Stimulated activated CD4-positive, alpha-beta T cell treated with anti-CD3 and anti-CD28 coated beads, Interleukin-1b, Interleukin-23, amount 100 ng/mL, for 24 hours (primary cell): Measurements from ENCODE around the gene RNF130.

Experiments used
- DNase-seq, 4 experiments: peaks; one replicate each; pipeline ENCODE4 v3.0.0-alpha.2; 2020; ENCODE audit warnings: low read depth in 4 of 4, low spot score in 1 of 4

RNF130 gene

DNA sequence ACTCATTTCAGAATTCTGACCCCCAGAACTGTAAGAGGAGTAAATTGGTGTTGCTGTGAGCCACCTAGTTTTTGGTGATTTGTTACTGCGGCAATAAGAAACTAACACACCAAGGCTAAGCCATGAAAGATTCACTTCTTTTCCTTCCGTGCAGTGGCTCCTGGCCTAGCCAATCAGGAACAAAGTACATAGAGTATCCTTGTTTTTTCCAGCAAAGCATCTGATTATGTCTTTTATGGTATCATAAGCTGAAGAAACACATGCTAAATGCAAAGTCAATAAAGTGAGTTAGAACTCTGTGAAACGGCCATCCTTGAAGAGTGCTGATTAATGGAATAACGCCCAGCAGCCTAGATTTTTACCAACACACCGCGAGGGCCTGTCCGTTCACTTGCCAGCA is 11.4 kb downstream of the RNF130 start:
- no peak for DNase-seq

DNA sequence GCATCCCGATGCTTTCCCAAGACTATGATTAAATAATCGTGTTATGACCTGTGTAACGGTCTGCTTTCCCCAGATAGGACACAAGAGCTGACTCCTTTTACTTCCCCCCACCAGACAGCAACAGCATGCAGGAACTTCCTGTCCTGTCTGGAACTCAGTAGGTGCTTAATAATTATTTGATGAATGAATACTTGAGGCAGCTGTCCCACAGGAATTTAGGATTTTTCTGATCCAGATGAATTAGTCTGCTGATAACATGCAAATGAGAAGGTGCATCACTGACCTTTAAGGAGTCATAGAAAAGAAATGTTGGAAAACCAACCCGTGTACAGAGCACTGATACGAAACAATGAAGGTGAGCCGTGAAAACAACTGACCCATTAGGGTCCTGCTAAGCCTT is 12.2 kb downstream of the RNF130 start:
- no peak for DNase-seq

DNA sequence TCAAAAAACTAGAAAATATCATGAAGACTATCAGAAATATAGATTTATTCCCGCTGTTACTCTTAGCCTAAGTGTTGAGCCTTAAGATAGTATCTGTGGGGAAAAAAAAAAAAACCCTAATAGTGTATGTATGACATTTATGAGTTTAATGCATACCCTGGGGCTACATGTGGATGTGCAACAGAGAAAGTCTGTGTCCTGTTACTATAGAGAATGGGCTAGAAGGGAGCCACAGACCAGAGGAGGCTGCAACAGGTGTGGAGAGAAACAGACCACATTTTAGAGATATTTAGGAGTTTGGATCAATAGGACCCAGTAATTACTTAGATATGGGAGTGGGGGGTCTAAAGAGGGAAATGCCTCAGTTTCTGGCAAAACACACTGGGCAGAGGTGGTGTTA is 15.4 kb downstream of the RNF130 start:
- DNase-seq: no peak

DNA sequence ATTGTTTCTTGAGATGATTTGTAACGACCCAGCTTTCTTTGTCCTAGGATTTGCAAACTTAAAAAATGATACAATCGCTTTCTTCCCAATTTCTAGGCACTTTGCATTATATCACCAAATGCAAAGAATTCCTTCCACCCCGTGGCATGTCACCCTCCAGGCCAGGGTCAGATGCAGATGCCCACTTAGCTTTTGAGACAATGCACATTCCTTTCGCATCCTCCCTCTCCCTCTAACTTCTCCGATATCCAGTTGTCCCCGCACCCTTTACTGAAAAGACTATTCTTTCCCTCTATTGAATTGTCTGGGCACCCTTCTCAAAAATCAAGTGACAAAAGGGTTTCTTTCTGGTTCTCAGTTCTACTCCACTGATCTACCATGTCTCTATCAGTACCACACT is 17.3 kb downstream of the RNF130 start:
- DNase-seq: no peak

DNA sequence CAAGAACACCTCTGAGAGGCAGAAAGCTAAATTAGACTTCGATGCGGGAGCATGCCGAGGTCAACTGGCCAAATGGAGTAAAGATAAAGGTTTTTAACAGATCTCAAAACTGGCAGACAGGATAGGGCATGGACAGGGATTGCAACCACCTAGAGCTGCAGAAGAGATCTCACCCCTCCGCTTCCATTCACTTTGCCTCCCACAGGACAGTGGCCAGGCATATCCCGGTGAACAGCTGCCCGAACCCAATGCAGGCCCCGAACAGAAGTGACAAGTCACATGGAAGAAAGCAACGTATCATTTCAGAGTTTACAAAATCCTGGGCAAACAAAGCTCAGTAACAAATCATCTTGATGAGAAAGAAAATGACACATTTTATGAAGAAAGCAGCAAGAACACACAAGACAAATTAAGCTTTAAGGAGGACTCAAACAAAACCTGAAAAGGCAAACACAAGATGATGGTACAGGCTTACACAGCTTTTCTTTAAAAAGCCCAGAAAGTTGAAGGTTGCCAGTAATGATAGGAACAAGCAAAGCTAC is 18.4 kb downstream of the RNF130 start:
- no peak for DNase-seq

DNA sequence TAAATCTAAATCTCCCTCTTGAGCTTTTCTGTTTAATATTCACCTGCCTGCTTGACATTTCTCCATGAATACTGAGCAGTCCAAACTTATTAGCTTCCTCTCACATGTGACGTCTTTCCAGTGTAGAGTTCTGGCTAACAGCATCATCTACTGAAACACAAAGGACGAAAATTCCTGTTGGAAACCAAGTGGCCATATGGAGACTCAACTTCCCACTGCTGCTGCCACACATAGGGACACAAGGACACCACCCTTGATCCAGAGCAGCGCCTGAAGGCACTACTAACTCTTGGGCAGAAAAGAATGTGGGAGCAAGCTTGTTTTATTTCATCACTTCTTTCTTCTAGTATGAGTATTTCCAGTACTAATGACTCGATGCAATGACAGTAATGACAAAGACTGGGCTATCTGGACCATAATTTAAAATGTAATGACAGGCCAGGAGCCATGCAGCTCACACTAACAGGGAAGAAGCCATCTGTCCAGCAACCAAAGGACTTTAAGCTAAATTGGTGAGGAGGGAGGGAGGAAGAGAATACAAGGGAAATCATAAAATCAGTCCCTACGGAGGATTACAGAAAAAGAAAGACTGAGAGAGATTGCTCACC is 19.2 kb downstream of the RNF130 start:
- DNase-seq: no peak

DNA sequence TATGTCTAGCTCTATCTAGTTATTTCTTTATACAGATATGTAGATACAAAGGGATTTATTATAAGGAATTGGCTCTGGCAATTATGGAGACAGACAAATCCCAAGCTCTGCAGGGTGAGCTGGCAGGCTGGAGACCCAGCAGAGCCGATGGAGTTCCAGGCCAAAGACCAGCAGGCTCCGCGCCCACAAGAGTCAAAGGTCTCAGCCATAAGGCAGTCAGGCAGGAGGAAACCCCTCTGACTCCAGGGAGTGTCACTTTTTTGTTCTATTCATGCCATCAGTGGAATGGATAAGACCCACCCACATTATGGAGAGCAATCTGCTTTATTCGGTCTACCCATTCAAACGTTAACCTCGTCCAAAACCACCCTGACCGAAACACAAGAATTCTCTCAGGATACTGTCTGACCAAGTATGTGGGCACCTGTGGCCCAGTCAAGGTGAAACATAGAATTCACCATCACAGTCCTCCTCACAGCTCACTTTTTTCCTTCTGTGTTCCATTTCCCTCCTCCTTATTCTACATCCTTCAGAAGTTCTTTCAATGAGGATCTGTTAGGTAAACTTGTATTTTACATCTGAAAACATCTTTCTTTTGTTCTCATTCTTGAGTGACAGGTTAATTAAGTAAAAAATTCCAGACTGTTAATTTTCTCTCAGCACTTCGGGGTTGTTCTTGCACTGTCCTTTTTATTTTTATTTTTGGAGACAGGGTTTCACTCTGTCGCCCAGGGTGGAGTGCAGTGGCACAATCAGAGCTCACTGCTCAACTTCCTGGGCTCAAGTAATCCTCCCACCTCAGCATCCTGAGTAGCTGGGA is 21.2 kb downstream of the RNF130 start:
- no peak for DNase-seq

DNA sequence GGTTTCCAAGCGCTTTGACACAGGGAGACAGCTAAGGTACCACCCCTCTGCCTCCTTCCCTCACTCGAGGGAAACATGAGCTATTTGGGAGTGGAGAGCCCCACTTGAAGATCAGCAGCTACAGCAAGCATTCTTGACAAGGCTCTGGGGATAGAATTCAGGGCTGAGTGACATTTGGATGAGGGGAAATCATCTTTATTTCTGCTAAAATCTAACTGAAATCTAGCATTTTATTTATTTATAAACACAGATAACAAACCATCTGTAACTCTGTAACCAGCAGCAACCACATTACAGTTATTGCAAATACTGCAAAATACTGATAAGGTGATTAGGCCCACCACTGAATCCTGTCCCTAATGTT is 22.4 kb downstream of the RNF130 start:
- no peak for DNase-seq

DNA sequence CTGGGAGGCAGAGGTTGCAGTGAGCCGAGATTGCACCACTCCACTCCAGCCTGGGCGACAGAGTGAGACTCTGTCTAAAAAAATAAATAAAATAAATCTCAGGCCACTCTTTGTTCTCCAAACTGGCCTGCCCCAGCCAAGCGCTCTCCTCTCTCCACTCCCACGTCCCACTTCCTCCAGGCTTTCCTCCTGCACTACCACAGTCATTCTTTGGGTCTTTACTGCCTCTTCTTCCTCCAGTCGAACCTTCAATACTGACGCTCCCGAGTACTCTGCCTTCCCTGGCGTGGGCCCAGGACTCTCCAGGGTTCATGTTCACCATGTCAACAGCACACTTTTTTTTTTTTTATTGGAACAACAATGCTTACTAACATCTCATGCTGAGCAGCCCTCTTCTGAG is 23.9 kb downstream of the RNF130 start:
- DNase-seq: no peak

DNA sequence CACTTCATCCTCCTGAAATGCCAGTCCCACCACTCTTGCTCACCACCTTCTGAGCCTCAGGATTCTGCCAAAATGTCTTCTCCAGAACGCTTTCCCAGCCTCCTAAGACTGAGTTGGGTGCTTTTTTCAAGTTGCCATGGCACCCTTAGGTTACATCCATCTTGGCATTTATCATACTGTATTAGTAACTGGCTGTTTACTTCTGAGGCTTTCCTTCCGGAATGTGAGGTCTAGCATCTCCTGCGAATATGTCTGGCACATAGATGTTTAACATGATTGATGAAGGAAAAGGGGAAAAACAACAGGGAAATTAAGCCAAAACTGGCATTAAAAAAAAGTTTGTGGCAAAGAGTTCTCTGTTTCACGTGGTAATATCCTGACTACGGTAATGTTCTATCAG is 24.9 kb downstream of the RNF130 start:
- DNase-seq: no peak

DNA sequence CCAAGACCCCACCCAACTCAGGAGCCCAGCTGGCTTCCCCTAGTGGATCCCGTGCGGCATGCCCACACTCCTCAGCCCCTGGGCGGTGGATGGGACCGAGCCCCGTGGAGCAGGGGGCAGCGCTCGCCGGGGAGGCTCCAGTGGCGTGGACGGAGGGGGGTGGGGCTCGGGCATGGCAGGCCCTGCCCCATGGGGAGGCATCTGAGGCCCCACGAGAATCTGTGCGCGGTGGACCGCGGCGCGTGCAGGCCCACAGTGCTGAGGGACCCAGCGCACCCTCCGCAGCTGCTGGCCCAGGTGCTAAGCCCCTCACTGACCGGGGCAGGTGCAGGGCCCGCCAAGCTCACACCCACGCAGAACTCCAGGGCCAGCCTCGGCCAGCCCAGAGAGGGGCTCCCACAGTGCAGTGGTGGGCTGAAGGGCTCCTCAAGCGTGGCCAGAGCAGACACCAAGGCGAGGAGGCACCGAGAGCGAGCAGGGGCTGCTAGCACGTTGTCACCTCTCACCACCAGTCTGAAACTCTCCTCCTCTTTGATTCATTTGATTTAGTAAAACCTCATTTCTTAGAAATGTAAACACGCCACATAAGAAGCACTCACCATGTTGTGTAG is 25.6 kb downstream of the RNF130 start:
- DNase-seq: no peak

DNA sequence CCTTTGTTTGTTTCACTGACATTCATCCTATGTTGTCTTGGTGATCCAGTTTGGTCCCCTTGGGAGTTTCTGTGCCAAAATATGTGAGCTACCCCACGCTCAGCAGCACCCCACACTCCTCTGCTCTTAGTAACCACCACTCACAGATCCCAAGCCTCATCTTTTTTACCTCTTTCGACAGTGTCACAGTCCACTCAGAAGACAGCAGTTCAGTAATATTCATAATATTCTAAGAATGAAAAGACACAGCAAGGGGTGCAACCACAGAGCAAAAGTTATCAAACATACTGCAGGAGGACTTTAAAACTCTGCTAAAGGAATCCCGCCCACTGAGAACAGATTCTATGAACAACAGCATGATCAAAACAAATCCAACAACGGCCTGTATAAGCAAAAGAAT is 28.2 kb downstream of the RNF130 start:
- no peak for DNase-seq

DNA sequence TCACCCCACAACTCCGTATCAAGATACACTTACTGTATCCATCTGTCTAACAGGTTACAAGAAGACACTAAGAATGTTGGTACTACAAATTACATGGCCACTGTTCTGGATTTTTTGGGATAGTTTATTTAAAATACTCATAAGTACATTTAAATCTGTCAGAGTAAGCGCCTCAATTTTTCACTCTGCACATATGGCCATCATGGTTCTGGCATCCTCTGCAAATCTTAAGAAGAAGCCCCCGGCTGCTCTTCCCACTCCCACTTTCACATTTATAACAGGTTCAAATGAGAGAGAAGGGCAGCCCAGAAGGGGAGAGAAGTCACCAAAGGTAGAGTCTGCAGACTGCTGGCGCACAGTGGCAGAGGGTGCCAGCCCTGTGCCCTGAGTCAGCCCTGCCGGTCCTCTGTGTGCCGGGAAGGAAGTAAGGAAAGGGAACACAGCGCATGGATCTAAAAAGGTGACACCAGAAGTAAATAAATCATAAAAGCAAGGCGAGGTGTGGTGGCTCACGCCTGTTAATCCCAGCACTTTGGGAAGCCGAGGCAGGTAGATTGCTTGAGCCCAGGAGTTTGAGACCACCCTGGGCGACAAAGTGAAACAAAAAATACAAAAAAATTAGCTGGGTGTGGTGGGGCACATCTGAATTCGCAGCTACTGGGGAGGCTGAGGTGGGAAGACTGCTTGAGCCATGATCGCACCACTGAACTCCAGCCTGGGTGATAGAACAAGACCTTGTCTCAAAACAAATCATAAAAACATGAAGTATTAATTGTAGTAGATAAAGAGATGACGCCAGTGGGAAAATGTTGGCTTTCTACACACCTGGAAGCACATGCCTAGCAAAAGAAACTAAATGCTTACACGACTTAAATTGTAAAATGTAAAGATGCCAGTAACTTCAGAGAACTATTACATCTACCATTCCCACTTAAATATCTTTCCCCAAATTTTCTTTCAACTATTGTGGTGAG is 30.0 kb downstream of the RNF130 start:
- no peak for DNase-seq

DNA sequence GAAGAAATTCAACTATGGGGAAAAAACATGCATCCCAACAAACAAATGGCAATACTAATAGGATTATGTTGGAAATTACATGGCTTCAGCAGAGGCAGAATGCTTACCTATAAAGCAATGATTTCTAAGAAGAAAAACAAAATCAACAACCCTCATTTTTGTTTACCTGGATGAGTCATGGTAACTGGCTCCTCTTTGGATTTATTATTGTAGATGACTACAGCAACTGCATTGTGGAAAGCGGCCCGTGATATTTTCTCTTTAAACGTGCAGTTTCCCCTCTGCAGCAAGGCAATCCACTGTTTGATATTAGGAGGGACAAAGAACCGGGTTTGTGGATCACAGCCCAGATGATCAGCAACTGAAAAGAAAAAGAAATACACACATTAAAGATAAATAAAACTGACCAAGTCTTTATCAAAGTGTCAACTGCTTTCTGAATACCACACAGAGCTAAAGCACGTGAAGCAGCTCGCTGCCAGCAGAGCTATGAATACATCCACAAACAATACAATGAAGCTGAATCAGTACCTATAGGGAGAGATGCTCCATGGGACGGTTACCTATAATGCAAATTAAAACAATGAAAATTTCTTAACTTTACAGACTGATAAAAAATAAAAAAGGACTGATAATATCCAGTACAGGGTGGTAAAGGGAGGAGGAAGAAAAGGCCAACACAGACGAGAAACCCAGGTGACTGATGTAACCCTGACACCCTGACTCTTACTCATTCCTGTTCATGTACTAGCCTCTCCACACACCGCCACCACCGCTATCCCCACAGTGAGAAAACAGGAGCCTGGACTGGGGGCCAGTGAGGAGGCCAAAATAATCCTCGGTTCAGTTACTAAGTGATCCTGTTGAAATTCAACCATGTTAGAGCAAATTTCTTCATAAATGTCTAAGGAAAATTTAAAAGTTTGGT is 31.0 kb downstream of the RNF130 start:
- no peak for DNase-seq

DNA sequence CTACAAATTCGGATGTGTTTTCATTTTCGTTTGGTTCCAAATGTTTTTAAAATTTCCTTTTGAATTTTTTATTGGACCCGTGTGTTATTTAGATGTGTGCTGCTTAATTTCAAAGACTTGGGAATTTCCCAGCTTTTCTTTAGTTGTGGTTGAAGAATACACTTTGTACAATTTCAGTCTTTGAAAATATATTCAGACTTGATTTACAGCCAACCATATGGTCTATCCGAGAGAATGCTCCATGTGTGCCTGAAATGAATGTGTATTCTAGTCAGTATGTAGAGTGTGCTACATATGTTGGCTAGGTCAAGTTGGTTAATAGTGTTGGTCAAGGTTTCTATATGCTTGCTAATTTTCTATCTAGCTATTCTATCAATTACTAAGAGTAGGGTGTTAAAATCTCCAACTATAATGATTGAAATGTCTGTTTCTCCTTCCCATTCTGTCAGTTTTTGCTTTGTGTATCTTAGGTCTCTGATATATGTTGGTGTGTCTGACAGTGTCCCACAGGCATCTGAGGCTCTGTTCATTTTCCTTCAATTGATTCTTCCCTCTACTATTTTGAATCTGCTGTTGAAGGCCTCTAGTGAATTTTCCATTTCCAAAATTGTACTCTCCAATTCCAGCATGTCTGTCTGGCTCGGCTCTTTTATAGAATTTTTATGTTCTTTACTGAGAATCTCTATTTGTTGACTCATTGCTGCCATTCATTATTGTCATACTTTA is 36.2 kb downstream of the RNF130 start:
- no peak for DNase-seq

DNA sequence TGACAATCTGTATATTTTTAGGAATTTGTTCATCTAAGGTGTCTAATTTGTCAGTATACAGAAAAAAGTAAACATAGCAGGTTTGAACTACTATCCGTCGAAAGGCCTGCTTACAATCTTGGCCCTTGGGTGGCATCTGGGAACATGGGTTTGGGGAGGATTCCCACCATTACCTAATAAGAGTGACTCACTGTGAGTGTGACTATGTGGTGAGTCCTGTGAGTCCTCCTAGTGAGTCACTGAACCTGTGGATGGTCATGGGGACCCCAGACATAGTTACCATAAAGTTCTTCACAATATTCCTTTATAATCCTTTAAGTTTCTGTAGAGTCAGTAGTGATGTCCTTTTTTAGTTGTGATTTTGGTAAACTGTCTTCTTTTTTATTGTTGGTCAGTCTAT is 37.0 kb downstream of the RNF130 start:
- DNase-seq: no peak

DNA sequence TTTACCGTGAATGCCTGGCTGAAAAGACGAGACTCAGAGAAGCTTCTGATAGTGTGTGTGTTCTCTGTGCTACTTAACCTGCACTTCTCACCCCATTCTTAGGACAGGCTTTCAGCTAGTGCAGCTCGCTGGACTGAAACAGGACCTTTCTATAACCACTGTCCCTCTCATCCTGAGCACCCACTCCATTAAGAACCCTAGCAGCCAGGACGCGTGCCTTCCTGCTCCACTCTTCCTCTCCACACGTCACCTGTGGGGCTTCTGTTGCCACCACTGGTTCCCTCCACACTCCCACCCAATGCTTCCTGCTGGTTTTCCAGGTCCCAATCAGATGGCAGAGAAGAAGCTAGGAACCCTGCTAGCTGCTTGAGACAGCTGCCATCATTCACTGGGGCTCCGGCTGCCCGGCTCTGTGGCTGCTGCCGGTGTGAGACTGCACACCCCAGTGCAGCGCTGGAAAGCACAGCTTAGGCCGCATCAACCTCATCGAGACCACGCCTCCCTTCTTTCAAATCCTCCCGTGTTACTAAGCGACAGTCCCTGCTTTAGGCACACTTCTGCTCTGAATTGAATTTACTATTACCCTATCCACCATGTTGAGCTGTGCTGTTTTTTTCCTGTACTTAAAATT is 44.0 kb downstream of the RNF130 start:
- no peak for DNase-seq

DNA sequence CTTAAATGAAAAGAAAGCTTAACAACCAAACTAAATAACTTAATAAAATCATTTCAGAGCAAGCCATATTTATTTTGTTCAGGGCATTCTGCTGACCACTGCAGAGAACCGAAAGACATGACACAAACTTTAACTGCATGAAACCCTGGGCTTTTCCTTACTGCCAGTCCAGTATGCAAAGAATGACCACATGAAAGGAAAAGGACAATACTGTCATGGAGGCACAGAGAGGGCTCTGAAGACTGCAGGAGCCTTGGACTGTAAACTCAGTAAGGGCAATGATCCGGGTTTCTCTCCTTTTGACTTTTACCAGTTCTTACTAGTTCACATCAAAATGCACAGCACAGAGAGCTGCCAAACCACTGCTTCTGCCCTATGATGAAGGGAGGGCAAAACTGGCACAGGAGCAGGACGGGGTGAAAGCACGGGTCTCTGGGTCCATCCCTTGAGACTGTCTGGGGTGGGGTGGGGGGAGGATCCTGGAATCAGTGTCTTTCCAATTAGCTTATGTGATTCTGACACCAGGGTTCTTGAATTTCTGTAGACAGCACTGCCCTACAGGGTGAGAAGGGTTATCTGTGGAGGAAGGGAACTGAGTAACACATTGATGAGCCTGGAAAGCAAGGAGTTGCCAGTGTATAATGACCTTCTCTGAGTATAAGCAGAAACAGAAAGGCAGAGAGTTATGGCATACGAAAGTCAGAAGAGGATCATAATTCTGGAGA is 44.7 kb downstream of the RNF130 start:
- no peak for DNase-seq
